GM19324 (cell line): ENCODE data around the gene USHBP1.

Experiments used
- ATAC-seq: cut with Tn5 transposase; IDR thresholded peaks from one replicate; pipeline ENCODE4 v1.9.1; 2021; ENCODE audit warnings: mild to moderate bottlenecking, moderate library complexity; ENCODE audit not compliant: unreplicated experiment, low FRiP score

Gene USHBP1

DNA sequence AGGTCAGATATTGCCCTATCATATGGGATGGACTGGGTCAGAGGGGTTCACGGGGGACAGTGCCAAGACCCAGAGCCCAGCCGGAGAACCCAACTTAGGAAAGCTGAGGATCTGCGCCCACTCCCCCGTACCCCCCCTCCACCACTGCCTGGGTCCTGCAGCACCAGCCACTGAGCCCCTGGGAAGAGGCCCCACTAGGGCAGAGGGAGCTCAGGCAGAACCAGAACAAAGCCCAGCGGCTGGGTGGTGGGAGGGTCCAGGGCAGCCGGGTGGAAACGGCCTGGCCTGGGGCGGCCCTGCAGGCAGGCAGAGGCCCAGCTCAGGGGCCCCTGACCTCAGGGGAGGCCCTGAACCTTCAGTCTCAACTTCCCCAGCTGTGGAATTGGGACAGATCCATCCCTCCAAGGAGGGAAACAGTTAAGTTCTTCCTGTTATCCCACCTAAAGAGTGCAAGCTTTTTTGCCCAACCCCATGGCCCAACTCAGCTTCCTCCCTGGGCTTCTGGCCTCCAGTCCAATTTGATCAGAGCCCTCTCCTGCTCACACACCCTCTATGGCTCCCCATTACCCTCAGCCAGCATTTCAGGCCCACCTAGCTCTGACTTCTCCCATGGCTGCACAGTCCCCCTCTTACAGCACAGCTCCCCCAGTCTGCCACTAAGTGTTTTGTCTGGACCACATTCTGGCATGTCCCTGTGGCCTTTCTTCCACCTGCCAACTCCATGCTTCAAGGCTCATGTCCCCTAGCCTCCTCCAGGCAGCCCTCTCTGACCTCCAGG, 21.9 kb downstream of the USHBP1 start:
- no peak for ATAC-seq

DNA sequence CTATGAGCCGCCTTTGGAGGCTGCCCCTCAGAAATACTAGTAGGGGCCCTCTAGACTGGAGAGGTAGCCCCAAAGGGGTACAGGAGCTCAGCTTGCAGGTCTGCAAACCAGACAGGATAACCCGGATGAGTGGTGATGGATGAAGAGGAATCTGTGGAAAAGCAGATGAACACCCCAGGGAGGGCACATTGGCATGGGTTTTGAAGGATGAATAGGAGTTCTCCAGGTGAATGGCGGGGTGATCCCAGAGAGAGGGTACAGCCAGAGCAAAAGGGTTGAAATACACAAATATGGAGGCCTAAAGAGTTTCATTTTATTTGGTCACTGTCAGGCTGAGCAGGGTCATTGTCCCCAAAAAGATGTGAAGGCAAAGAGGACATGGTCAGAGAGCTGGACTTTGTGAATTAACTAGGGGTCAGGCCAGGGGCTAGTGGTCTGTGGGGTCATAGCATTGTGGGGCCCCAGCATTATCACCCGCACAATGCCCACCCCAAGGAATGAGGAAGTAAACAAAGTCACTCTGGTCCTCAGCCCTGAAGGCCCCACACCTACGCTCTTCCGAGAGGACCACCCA, 23.6 kb downstream of the USHBP1 start:
- no peak for ATAC-seq

DNA sequence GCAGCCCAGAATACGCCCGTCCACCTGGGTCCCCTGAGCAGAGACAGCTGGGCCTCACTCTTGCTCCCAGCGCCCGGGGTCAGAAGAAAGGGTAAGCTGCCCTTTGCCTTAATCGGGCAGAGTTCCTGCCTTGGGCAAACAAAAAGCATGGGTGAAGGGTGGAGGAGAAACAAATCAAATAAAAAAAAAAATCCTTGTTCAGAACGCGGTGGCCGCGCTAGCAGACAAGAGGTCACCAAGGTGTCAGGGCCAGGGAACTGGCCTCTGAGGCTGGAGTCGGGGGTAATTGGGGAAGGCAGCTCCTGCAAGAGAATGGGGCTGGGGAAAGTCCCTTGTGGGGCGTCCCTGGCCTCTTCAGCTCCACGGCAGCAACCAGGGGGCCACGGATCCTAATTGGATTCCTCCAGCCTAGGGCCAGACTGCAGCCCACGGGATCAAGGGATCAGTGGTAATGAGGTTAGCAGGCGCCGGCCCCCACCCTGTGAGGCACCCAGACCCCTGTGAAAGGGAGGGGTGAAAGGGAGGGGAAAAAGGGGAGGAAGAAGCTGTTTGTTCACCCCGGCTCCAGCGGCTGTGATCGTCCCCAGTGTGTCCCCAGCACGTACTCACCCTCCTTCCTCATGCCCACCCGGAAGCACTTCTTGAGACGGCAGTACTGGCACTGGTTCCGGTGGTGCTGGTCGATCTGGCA, 24.3 kb downstream of the USHBP1 start:
- ATAC-seq, result no peak

- no peak for ATAC-seq
Measured at GRCh38 chr19:17237747-17238706, 26.5 kb downstream of the USHBP1 start.

DNA sequence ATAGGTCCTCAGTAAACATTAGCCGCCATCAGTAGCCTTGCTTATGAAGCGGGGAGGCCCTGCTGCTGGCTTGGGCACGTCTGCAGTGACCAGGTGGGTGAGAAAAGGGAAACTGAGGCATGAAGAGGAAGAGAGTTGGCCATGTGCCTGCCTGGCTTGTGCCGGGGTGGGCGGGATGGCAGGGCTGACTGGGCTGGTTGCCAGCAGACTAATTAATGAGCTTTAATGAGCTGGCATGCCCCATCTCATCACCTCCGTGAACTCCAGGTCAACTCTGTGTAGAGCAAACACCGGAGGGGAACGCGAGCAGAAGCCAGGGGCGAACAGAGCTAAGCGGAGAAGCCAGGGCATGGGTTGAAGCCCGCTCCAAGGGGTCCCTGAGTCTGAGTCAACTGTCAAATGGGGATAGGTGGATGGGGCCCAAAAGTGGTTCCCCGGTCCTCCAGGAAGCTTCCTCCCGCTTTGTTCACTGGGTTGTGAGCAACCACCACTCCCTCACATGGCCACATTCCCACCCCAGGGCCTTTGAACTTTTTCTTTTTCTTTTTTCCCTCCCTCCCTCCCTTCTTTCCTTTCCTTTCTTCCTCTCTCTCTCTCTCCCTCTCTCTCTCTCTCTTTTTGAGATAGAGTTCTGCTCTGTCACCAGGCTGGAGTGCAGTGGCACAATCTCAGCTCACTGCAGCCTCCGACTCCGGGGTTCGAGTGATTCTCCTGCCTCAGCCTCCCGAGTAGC, 27.6 kb downstream of the USHBP1 start:
- ATAC-seq, result no peak

DNA sequence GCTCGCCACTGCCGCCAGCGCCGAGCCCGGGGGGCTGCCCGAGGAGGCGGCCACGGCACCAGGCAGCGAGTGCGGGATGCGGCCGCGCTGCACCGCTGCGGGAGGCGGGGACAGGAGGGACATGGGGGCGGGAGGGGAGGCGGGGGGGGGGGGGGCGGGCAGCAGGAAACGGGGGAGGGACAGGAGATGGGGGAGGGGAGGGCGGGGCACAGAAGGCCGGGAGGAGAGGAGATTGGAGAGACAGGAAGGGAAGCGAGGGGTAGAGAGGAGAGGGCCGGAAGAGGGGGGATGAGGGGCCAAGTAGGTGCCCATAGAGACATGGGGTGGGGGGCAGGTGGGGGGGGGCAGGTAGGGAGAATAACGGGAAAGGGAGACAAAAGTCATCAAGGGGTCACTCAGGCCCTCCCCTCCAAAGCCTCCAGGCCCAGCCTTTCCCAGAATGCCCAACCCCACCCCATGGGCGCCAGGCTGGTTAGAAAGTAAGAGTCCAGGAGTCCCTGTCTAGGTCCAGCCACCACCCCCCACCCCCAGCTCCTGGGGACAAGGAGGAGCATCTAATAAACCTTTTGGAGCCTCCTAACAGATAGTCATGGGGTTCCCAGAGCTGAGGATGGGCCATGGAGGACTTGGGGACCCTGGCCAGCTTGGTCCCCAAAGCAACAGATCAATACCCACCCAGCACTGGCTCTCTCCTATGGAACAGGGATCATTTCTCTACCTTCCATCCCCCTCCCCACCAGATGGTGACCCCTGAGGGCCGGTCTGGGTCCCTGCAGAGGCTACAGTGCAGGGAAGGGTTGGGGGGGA, 28.4 kb downstream of the USHBP1 start:
- no peak for ATAC-seq

DNA sequence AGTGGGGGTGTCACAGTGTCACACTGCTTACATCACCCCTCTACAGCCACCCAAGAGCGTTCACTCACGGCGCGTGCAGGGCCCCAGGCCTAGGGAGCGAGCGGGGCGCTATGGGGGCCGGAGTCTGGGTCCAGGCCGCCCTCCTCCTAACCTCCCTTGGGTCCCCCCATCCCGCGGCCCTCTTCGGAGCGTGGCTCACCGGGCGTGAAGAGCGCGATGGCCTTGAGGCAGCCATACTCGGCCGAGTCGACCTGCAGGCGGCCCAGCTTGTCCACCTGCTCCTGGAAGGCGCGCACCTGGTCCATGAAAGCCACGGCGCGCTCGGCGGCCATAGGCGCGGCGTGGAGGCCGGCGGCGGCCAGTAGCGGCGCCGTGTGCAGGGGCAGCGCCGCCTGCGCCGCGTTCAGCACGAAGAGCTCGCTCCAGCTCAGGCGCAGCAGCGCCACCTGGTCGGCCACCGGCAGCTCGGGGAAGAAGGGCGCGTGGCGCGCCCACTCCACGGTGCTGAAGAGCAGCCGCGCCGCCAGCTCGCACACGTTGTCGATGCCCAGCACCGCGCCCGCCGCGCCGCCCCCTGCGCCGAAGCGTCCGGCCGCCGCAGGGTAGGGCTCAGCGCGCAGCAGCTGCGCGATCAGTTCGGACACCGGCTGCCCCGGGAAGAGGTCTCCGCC, 29.1 kb downstream of the USHBP1 start:
- peak; percentile 72 for ATAC-seq

GRCh38 chr19:17234911-17235299, 29.6 kb downstream of the USHBP1 start:
- peak; percentile 24 for ATAC-seq

GRCh38 chr19:17232258-17232657, 32.3 kb downstream of the USHBP1 start:
- no peak for ATAC-seq

DNA sequence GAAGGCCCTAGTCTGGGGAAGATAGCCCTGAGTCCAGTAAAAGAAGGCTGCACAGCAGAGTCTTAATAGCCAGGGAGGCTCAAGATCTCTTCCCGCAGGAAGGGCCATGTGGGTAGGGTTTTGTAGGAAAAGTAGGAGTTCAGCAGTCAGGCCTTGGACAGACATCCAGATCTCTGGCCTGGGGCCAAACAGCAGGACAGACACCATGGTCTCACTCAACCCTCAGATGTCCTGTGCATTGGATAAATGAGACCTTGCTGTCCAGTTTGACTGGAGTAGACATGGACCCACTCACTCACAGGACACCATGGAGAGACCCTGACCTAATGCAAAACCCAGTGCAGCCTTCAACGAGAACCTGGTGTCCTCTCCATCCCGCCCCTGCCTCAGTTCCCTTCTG, 34.7 kb downstream of the USHBP1 start:
- ATAC-seq, result no peak

DNA sequence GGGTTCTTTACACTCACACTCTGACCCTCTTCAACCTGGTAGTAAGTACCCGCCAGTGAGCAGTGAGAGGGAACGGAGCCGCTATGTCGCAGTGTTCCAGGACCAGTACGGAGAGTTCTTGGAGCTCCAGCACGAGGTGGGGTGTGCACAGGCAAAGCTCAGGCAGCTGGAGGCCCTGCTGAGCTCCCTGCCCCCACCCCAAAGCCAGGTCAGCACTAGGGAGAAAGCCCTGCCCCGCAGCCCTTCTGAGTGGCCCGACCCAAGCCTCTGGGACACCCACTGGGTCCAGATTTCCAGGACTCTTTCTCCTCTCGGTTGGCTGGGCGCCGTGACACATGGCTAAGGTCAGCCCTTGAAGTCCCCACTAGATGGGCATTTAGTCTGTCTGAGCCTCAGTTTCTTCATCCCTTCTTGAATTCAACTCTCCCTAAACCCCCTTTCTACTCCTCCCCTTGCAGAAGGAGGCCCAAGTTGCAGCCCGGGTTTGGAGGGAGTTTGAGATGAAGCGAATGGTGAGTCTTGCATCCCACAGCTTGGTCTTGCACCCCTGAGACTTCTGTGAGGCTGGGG, 36.7 kb downstream of the USHBP1 start:
- ATAC-seq, result no peak

DNA sequence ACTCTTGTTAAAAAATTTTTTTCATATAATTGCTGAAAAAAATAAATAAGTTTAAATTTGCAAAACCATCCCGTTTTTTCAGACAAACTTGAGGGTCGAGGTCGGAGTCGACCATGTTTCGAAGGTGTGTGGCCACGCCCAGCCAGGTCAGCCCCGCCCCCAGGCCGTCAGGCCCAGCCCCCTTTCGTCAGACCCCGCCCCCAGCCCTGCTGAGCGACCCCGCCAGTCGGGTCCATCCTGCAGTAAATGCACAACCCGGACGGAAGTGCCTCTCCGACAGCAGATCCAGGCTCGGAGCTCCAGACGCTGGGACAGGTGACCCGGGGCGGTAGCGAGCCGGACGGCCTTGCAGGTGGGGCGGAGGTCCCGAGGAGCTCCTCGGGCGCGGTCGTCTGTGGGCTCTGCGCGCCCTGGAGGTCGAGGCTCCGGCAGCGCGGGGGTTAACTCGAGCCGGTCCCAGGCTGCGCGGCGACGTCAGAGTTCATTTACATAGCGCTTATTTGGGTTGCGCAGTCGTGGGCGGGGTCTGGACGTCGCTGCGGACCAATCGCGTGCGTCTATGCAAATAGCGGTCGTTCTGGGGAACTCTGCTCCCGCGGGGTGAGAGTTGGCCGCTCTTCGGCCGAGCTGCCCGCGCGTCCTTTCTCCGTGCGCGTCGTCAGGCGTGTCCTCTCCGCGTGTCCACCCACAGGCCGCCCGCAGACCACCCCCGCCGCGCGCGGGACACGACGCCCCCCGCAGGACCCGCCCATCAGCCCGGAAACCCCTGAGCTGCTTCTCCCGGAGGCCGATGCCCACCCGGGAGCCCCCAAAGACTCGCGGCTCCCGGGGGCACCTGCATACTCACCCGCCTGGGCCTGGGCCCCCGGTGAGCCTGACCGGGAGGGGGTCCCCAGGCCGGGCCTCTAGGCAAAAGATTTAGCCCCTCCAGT, 38.3 kb downstream of the USHBP1 start, which contains the start of gene OCEL1:
TSS of gene OCEL1 (plus strand) at position 225 of the 932 bp plus-strand sequence. CDS start at position 247, 22 bp downstream.
- peak; percentile 94 for ATAC-seq

- no peak for ATAC-seq
Measured at GRCh38 chr19:17225053-17225452, 39.5 kb downstream of the USHBP1 start.

- ATAC-seq, result no peak
Measured at GRCh38 chr19:17220207-17220758, 44.3 kb downstream of the USHBP1 start.

GRCh38 chr19:17219286-17219685, 45.3 kb downstream of the USHBP1 start:
- ATAC-seq, result no peak

DNA sequence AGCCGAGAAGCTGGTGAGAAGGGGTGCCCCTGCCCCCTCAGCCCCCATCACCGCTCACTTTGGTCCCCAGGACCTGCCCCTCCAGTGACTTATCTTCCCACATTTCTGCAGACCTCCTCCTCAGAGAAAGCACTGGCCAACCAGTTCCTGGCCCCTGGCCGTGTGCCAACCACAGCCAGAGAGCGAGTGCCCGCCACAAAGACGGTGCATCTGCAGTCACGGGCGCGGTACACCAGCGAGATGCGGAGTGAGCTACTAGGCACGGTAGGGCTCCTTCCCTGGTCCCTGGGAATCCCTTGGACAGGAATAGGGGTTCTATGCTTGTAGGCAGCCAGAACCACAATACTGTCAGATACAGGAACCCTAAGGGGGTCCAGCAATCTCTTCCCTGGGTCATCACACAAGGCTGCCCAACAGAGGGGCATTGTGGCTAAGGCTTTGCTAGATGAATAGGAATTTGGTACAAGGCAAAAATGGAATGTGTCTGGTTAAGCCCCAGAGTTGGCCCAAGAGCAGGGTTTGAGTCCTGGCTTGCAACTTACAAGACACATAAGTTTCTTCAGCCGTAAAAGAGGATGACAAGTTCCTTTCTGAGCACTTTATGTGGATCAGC, 48.4 kb downstream of the USHBP1 start:
- no peak for ATAC-seq
